GM18502 (cell line): ENCODE measurements around the gene ANKRD40.
"Not testable (repeated sequence)": the region's sequence is repeated elsewhere in the genome, so short reads cannot be mapped to it uniquely, and the experiment has no call there.

Source experiments
- ATAC-seq: cut with Tn5 transposase; IDR thresholded peaks from one replicate; pipeline ENCODE4 v1.9.1; 2021; ENCODE audit warnings: mild to moderate bottlenecking; ENCODE audit not compliant: unreplicated experiment, poor library complexity

The ANKRD40 gene

GRCh38 chr17:50715471-50715870, 7.8 kb upstream of the ANKRD40 start:
- ATAC-seq: no peak

- ATAC-seq: no peak
Measured at GRCh38 chr17:50712641-50713040, 4.9 kb upstream of the ANKRD40 start.

GRCh38 chr17:50710650-50711049, 2.9 kb upstream of the ANKRD40 start:
- ATAC-seq: no peak

GRCh38 chr17:50710025-50710424, 2.3 kb upstream of the ANKRD40 start:
- ATAC-seq: no peak

DNA sequence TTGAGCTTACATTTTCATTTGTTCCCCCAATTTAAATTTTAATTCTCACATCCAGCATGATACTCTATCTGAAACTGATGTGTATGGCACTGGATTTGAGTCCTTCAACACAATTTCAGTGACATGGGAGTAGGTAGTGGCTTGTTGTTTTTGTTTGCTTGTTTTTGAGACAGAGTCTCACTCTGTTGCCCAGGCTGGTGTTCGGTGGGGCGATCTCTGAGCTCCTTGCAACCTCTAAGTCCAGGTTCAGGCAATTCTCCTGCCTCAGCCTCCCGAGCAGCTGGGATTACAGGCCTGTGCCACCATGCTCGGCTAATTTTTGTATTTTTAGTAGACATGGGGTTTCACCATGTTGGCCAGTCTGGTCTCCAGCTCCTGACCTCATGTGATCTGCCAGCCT, 1.3 kb upstream of the ANKRD40 start:
- not testable (repeated sequence) for ATAC-seq

- ATAC-seq: no peak
Measured at GRCh38 chr17:50708050-50709000, 611 bp upstream of the ANKRD40 start.

DNA sequence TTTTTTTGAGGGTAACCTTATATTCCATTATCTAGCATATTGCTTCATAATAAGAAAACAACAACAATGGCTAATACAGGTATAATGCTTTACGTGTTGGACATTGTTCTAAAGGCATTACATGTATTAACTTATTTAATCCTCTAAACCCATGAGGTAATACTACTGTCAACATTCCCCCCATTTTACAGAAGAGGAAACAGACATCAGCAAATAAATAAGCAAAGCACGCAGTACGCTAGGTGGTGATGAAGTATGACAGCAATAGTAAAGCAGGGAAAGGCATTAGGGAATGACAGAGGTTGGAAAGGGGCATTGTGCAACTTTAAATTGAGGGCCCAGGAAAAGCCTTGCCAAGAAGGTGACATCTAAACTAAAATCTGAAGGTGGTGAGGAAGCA, 4.6 kb downstream of the ANKRD40 start:
- no peak for ATAC-seq

- no peak for ATAC-seq
Measured at GRCh38 chr17:50699410-50699809, 8.3 kb downstream of the ANKRD40 start.

DNA sequence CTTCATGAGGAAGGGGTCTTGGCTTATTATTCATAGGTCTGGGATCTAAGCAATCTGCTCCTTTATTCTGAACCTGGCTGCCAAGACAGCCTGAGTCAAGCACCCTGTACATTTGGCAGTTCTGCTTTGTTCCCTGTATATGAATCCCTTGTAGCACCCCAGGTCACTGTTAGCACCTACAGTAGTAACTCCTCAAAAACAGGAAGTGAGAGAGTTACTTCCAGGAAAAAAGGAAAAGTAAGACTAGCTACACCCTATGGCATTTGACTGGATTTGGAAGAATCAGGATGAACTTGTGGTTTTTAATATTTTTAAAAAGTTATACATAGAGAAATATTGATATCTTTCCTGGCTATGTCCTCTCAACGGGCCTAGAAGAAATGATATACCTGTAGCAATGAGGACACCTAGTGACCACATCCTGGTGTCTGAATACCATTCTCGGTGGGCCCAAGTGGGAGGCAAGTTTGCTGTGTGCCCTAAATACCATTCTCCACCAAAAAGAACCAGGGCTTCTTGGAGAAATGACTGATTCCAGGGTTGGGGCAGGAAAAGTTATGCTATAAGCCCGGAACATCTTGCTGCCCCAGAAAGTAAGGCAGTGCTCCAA, 9.9 kb downstream of the ANKRD40 start:
- no peak for ATAC-seq

DNA sequence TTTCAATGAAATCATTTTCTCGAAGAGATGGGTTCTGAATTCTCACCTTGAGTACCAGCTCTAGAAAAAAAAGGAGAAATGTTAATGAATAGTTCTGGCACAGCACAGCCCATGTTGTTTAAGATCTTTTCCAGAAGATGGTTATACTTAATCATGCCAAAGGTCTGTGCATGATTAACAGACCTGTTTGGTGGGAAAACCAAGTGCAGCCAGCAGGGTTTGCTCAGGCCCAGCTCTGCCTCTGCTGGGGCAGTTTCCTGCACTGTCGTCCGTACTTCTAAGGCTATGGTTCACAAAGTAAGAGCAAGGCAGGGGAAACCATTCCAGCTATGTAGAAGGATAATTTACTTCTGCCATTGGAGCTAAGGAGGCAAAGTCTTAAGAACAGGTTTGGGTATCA, 10.7 kb downstream of the ANKRD40 start:
- no peak for ATAC-seq

DNA sequence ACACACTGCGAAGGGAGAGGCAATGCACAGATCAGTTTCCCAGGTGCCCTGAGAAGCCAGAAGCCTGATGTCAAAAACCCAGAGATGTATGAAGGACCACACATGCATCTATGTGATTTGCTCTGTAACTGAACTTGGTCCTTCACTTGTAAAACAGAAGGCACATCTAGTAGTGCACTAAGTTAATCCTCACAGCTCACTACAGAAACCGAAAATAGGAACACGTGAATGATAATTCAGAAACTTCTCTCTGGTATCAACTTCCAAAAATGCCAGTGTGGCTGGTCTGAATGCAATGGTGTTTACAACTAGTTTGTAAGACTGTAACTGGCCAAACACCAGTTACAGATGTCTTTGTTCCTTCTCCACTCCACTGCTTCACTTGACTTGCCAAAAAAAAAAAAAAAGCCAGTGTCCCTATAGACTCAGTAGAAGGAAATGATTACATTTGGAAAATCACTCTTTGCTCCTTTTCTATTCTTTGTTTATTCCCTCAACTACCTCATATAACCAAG, 11.3 kb downstream of the ANKRD40 start:
- ATAC-seq: no peak

- no peak for ATAC-seq
Measured at GRCh38 chr17:50693036-50693682, 14.6 kb downstream of the ANKRD40 start.

- ATAC-seq: no peak
Measured at GRCh38 chr17:50692448-50693035, 15.2 kb downstream of the ANKRD40 start.

- ATAC-seq: no peak
Measured at GRCh38 chr17:50691550-50692447, 15.9 kb downstream of the ANKRD40 start.

- ATAC-seq: no peak
Measured at GRCh38 chr17:50690887-50691549, 16.7 kb downstream of the ANKRD40 start.

DNA sequence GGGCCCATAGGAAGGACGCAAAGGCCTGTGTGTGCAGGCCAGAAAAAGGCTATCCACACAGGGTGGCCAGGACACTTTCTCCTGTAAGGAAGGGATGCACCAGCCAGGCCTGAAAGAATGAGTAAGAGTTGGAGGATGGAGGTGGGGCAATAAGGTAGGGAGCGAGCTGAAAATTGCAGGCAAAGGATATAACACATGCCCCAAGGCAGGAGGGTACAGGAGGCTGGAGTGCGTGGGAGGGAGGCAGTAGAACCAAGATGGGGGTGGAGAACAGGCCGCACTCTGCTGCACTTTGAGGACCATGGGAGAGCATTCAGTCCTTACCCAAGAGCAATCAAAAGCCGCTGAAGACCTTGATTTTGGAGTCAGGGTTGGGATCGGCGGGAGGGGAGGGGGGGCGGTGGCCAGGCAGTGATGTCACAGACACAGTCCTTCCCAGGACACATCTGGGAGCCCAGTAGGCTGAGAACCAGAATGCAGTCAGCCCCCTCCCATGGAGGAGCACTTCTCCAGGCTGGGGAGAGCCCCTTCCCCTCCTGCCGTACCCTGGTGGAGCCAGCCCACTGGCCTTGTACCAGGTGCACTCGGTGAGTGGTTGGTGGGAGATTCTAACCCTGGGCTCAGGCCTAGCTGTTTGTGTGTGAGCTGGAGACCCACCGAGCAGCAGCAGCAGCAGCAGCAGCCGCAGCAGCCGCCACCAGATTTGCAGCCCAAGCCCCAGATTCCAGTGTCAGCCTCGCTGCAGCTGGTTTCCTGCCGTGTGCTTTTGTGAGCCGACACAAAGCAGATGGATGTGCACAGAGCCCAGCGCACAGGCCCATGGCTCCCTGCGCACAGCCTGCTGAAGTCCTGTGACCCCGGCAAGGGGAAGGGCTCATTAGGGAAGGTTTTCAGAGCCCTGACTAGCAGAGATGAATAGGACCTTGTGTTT, 17.5 kb downstream of the ANKRD40 start:
- no peak for ATAC-seq

GRCh38 chr17:50689251-50689650, 18.5 kb downstream of the ANKRD40 start:
- no peak for ATAC-seq

DNA sequence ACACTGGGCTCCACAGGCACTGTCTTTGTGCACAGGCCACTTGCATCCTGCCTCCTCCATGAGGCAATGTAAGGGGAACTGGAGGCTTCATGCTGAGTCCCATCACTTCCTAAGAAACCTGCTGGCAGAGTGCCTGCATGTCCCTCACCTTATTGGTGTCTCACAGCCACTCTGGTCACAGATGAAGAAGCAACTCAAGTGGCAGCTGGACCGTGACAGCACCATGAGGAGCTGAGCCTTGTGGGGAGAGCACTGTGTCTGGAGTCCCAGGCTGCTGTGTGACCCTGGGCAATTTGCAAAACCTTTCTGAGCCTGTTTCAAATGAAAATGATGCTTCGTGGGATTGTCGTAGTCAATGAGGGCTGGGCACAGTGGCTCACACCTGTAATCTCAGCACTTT, 19.5 kb downstream of the ANKRD40 start:
- no peak for ATAC-seq
